Activated CD4-positive, alpha-beta T cell treated with anti-CD3 and anti-CD28 coated beads, Interleukin-2, Interleukin-6, amounts not matched to agents 100 ng/mL and 50 ng/mL, durations not matched to agents 16 hours and 8 hours (primary cell): Measurements from ENCODE around the gene C1QA.

Experiments
- DNase-seq: peaks from one replicate; pipeline ENCODE4 v3.0.0-alpha.2; 2020

Gene C1QA

GRCh38 chr1:22613572-22613918 lies 22.9 kb upstream of the C1QA start:
- DNase-seq, result no peak

GRCh38 chr1:22613951-22614350 lies 22.5 kb upstream of the C1QA start:
- DNase-seq, result no peak

GRCh38 chr1:22615886-22616285 lies 20.5 kb upstream of the C1QA start:
- DNase-seq, result no peak

- DNase-seq, result no peak
These were observed 19.9 kb upstream of the C1QA start for GRCh38 chr1:22616571-22616970.

- DNase-seq, result no peak
These were observed 18.4 kb upstream of the C1QA start for GRCh38 chr1:22618056-22618455.

- DNase-seq, result no peak
These were observed 17.2 kb upstream of the C1QA start for GRCh38 chr1:22619252-22619651.

- DNase-seq, result no peak
These were observed 16.6 kb upstream of the C1QA start for GRCh38 chr1:22619798-22620197.

GRCh38 chr1:22621761-22622160 lies 14.7 kb upstream of the C1QA start:
- no peak for DNase-seq

- DNase-seq, result no peak
These were observed 11.0 kb upstream of the C1QA start for GRCh38 chr1:22625262-22625925.

- no peak for DNase-seq
These were observed 9.9 kb upstream of the C1QA start for GRCh38 chr1:22626237-22627157.

- DNase-seq, result no peak
These were observed 9.1 kb upstream of the C1QA start for GRCh38 chr1:22627331-22627730.

- no peak for DNase-seq
These were observed 7.6 kb upstream of the C1QA start for GRCh38 chr1:22628698-22629444.

- DNase-seq, result no peak
These were observed 6.5 kb upstream of the C1QA start for GRCh38 chr1:22629886-22630285.

GRCh38 chr1:22633697-22634463 lies 2.5 kb upstream of the C1QA start:
- no peak for DNase-seq

- no peak for DNase-seq
These were observed 992 bp upstream of the C1QA start for GRCh38 chr1:22635436-22635835.

GRCh38 chr1:22636927-22637326 lies 499 bp downstream of the C1QA start:
- DNase-seq, result no peak

GRCh38 chr1:22637907-22638445 lies 1.5 kb downstream of the C1QA start:
- DNase-seq, result no peak

- no peak for DNase-seq
These were observed 2.2 kb downstream of the C1QA start for GRCh38 chr1:22638476-22639234.

GRCh38 chr1:22639286-22639685 lies 2.9 kb downstream of the C1QA start:
- DNase-seq, result no peak

GRCh38 chr1:22641247-22641646 lies 4.8 kb downstream of the C1QA start:
- no peak for DNase-seq

GRCh38 chr1:22641906-22642636 lies 5.6 kb downstream of the C1QA start:
- DNase-seq, result peak; percentile 76
